Esophagus muscularis mucosa (tissue), 4 donors: Measurements from ENCODE around the gene LPAR1.

ENCODE experiments used
- CTCF ChIP-seq, 3 experiments: fragments of 200-600 bp in 2 of 3; fragments of 450-650 bp in 1 of 3; sonication (generic) in 2 of 3; IDR thresholded peaks; one replicate each; pipeline ENCODE4 v1.5.1; 2017 to 2019; ENCODE audit warnings: antibody characterized with exemption in 3 of 3, mild to moderate bottlenecking in 2 of 3, moderate library complexity in 1 of 3
- EP300 ChIP-seq: sonication (generic); formaldehyde crosslinking; IDR thresholded peaks from one replicate; pipeline ENCODE4 v1.6.1; 2017; ENCODE audit warnings: antibody characterized with exemption
- POLR2A ChIP-seq: fragments of 450-650 bp; IDR thresholded peaks from one replicate; pipeline ENCODE4 v1.6.1; 2017; ENCODE audit warnings: antibody characterized with exemption, moderate library complexity, mild to moderate bottlenecking, low read depth
- POLR2AphosphoS5 ChIP-seq, 2 donors: sonication (generic); formaldehyde crosslinking; IDR thresholded peaks; one replicate each; pipeline ENCODE4 v1.6.1; 2017; ENCODE audit warnings: antibody characterized with exemption in 2 of 2

GRCh38 chr9:110912419-110913291 is 125.6 kb downstream of the LPAR1 start:
- TF ChIP-seq CTCF (IDR thresholded peaks at IDR 0.05) (no peak), POLR2A (no peak), POLR2AphosphoS5 (IDR thresholded peaks at IDR 0.05) (peak in 1 of 2 donors; percentile 63), EP300 (no peak)
